Central memory CD8-positive, alpha-beta T cell (primary cell): Measurements from ENCODE around the gene OR4D11.

Source experiments
- ATAC-seq: fragments of 150-1000 bp; cut with Tn5 transposase; replicated peaks from 2 replicates; pipeline ENCODE4 v1.10.0; 2022; ENCODE audit warnings: mild to moderate bottlenecking, moderate FRiP score, moderate number of reproducible peaks; ENCODE audit not compliant: poor library complexity, severe bottlenecking; ENCODE audit errors: extremely low read depth
- DNase-seq, 2 donors: peaks; one replicate each; pipeline ENCODE4 v3.0.0; 2021; ENCODE audit warnings: low spot score in 2 of 2
- H3K27ac Mint-ChIP-seq: one replicate; pipeline ENCODE4 v1.8.0; 2022; ENCODE audit warnings: low read depth, mild to moderate bottlenecking, moderate library complexity, mixed read lengths
- H3K27me3 Mint-ChIP-seq: one replicate; pipeline ENCODE4 v1.8.0; 2022; ENCODE audit warnings: mixed read lengths
- H3K36me3 Mint-ChIP-seq: one replicate; pipeline ENCODE4 v1.8.0; 2022; ENCODE audit warnings: mild to moderate bottlenecking, moderate library complexity, mixed read lengths; ENCODE audit not compliant: insufficient read depth
- H3K4me1 Mint-ChIP-seq: one replicate; pipeline ENCODE4 v1.8.0; 2022; ENCODE audit warnings: mixed read lengths
- H3K4me3 Mint-ChIP-seq: one replicate; pipeline ENCODE4 v1.8.0; 2022; ENCODE audit warnings: mild to moderate bottlenecking, moderate library complexity, mixed read lengths
- H3K9me3 Mint-ChIP-seq: one replicate; pipeline ENCODE4 v1.8.0; 2022; ENCODE audit warnings: mixed read lengths

The OR4D11 gene

DNA sequence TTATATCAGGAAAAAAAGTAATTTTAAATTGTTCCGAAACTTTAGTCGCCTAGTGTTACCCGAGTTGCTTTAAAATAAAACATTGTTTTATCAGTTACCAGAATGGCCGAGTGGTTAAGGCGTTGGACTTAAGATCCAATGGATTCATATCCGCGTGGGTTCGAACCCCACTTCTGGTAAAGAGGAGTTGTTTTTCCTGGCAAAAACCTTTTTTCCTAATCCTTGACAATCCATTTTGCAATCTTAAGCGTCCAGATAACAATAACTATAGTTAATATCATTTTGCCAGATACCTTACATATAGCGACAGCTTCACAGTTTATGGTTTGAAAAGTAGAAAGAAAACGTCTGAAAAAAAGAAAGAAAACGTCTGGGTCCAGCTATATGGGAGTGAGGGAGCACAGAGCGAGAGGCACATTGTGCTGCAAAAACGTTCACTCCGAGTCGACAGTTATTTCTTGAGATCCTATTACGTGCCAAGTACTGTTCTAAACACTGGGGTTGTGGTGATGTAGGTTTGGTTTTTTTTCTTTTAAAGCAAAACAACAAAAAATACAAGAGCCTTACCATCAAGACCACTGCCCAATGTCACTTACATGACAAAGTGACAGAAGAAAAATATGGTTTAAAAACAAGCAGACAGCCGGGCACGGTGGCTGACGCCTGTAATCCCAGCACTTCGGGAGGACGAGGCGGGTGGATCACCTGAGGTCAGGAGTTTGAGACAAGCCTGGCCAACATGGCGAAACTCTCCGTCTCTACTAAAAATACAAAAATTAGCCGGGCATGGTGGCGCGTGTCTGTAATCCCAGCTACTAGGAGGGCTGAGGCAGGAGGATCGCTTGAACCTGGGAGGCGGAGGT is 48.5 kb downstream of the OR4D11 start:
- peaks cover 33% of the 10 kb centered on the region for H3K36me3 Mint-ChIP-seq
- H3K4me3 Mint-ChIP-seq: peak overlapping the region; percentile 95
- no peaks in the 10 kb centered on the region for H3K9me3 Mint-ChIP-seq
- peaks cover 9% of the 10 kb centered on the region for H3K27me3 Mint-ChIP-seq
- H3K27ac Mint-ChIP-seq: peak overlapping the region; percentile 100
- DNase-seq (no peak), ATAC-seq (no peak)
- peaks cover 42% of the 10 kb centered on the region for H3K4me1 Mint-ChIP-seq

DNA sequence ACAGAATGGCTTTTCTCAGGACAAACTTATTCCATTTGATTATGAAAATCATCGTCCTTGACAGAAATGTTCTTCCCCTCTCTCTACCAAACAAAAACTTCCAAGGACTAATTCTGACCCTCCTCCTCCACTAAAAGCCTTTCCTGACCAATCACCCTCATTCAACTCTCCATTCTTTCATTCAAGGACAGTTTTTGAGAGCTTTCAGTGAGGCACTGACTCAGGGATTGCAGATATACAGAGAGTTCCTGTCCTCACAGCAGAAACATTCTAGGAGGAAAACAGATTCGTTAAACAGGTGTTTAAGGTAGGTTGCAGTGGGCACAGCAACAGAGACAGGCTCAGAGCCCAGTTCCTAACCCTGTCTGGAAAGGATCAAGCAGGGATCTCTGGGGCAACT is 49.5 kb downstream of the OR4D11 start:
- H3K4me1 Mint-ChIP-seq: peaks cover 47% of the 10 kb centered on the region
- peaks cover 9% of the 10 kb centered on the region for H3K27me3 Mint-ChIP-seq
- no peak for ATAC-seq
- H3K36me3 Mint-ChIP-seq: peaks cover 40% of the 10 kb centered on the region
- no peak for DNase-seq
- no peak overlapping the region for H3K27ac Mint-ChIP-seq
- H3K9me3 Mint-ChIP-seq: no peaks in the 10 kb centered on the region
- H3K4me3 Mint-ChIP-seq: peak overlapping the region; percentile 5

DNA sequence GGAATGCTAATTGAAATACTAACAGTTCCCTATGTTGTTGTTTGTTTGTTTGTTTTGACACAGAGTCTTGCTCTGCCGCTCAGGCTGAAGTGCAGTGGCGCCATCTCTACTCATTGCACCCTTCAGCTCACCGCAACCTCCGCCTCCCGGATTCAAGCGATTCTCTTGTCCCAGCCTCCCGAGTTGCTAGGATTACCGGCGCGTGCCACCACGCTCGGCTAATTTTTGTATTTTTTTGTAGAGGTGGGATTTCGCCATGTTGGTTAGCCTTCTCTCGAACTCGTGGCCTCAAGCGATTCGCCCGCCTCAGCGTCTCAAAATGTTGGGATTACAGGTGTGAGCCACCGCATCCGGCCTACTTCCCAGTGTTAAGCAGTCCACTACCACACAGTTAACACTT is 49.9 kb downstream of the OR4D11 start:
- Mint-ChIP-seq H3K27ac (no peak overlapping the region), H3K36me3 (peaks cover 42% of the 10 kb centered on the region), H3K9me3 (no peaks in the 10 kb centered on the region), H3K4me1 (peaks cover 47% of the 10 kb centered on the region), H3K27me3 (peaks cover 9% of the 10 kb centered on the region), H3K4me3 (no peak overlapping the region)
- ATAC-seq: no peak
- DNase-seq: no peak
